Occipital lobe (tissue), 2 donors: ENCODE measurements around the gene SCAMP2. TPM values are rescaled to one million over a fixed set of nuclear protein-coding genes. Genes with fewer than 3 reads are reported as not detected.

Experiments
- DNase-seq: peaks from one replicate; lab custom pipeline; 2025; lab: John Stamatoyannopoulos, UW
- total RNA-seq: library from RNA; depleted of rRNA; stranded (reverse); fragments of >200 nt; gene quantifications from one replicate; pipeline ENCODE4 v1.2.3, GENCODE V29; 2014

The SCAMP2 gene
- total RNA-seq, 1 donor from 2014 or later, result 8.0 TPM

DNA sequence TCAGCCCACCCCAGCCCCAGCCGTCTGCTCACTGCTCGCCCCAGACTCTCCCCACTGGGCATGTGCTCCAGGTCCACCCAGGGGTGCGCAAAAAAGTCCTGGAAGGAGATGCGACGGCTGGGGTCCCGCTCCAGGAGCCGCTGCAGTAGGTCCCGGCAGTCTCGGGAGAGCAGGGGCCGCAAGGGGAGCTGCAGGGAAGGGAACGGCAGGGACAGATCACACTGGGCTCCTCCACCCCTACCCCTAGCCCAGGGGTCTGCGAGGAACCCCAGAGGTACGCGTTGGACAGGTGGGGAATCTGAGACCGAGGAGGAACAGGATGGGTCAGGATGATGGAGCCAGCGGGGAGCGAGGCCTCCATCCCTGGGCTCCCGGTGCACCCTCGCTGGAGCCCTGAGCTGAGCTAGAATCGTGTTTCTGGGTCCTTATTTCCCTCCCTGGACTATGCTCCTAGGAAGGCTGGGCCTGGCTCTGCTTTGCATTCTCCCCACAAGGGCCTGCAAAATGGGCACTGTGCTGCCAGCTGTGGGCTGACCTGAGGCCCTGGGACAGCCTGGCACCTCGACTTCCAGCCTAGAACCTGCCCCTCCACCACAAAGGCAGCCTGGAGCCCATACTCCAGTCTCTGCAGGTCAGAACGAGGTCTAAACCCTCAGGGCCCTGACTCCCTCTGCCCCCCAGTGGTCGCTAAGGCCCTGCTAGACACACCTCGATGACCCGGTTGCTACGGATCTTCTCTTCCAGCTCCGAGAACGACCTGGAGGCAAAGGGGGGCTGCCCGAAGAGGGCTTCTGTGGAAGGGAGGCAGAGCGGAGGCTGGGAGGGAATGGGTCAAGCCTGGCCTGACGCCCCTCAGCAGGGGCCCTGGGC is 33.4 kb downstream of the SCAMP2 start:
- DNase-seq, result no peak

DNA sequence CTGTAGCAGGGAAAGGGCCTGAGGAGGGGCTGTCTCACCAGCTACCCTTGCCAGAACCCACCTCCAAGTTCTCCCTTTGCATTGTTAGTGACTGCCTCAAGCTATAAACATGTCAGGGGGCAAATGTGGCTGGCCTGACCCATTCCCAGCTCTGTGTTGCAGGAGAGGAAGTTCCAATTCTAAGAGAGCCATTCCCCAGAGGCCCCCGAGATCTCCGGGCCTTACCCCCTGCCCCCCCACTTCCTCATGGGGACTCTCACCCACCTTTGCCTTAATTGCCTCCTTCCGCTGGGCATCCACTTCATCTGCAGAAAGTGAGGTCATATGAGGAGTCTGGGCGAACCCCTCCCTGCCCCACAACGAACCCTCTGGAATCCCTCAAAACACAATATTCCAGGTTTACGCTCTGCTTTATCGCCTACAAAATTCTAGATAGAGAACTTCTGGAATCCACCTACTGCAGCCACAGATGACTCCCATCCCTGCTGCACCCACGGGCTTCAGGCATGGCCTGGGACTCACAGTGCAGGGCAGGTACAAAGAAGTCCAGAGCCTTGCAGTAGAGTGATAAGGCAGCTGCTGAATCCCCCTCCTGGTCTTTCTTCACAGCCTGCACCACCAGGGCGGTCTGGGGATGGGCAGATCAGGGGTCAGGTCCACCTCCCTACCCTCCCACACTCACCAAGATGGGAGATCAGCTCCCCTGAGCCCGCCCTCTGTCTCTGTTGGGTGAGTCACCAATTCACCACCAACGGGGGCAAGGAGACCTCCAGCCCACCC is 34.2 kb downstream of the SCAMP2 start:
- no peak for DNase-seq

DNA sequence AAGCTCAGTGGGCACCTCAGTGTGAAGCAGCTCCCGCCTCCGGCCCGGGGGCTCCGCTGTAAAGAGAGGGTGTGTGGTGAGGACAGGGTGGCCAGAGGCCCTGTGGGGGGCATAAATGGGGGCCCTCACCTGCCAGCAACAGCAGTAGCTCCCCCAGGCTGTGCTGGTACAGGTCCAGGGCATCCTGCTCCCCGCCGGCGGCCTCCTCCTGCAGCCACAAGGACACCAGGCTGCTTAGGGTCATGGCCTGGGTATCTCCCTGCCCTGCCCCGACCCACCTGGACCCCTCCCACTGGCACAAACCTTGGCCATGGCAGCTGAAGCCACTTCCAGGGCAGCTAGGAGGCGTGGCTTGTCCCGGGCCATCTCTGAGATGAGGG is 35.0 kb downstream of the SCAMP2 start:
- DNase-seq, result no peak

DNA sequence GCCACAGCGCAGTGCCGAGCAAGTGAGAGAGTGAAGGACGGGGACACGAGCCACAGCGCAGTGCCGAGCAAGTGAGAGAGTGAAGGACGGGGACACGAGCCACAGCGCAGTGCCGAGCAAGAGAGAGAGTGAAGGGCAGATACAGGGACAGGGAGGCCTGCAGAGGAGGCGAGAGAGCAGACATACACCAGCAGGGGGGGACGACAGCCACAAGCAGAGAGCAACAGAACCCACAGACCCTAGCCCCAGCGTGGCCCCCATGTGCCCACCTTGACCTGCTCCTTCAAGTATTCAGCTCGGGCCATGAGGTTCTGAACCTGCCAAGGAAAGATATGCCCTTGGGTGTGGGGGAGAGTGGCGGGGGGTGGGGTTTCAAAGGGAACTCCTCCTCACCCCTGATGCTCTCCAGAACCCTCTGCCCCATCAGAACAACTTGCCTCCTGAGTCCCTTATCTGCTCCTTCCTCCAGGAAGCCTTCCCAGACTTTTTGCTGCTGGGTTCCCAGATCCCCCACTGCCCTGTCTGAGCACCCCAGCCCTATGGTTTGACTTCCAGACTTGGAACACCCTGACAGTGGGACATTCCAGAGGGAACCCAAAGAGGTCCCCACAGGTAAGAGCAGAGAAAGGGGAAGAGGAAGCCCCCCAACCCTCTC is 35.6 kb downstream of the SCAMP2 start:
- DNase-seq, result no peak

DNA sequence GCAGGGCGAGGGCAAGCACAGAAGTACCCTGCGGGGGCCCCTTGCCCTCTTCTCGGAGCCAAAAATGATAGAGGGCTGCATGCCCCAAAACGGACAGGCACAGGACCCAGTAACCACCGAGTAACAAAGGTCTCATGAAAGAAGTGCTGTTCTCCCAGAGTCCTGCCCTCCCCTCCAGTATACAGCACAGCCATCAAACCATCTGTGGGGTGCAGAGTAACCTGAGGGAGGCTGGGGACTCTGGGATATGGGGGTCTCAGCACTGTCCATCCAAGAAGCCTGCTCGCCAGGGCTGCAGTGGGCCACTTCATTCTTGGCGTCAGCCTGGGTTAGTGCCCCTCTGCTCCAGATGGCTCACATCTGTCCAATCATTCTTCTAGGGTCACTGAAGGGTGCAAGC is 36.3 kb downstream of the SCAMP2 start:
- DNase-seq, result no peak

DNA sequence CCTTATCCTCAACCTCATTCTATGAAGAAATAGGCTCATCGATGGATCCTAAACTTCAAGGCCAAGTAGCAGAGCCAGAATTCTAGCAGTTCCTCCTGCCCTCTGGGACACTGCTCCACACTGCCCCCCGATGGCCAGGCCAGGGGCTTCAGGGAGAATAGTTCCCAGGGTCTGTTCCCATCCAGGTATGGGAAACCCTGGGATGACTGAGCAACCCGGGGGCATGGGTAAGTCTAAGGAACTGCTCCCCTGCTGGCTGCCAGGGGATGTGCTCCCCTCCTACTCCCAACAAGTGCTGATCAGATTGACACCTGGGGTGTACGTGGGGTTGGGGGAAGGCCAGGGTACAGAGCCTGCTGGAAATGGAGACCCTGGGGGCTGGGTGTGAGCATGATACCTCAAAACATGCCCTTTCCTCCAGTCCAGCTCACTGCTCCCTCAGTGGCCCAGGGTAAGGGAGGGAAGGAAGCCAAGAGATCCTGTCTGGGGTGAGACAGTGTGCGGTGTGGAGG is 37.8 kb downstream of the SCAMP2 start:
- DNase-seq, result no peak

DNA sequence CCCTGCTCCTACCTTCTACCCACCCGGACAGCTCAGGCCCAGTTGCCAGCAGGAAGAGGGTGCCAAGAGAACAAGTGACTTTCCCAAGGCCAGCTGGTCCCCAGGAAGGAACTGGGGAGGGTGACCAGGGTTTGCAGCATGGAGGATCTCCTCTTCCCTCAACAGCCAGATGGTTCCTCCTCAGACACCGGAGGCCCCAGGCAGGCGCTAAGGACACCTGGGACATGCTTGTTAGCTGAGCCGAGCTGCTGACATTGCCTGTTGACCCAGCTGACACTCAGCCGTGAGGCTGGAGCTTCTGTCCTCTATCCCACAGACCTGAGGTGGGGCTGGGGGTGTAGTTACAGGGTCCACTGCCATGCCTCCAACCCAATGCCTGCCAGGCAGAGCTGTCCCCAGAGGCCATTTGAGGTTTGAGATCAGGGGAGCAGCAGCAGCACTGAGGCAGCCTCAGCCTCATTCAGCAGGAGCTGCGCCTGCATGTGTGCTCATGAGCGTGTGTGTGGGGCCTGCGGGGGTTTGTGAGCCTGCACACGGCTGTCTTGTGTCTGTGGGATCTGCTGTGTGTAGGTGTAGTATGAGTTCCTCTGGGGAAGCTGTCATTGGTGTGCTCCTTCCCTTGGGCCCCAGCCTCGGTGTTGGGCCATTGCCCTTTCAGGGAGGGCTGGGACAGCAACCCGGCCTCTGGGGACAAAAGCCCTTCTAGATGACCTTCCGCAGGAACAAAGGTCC is 39.6 kb downstream of the SCAMP2 start:
- DNase-seq, result no peak

DNA sequence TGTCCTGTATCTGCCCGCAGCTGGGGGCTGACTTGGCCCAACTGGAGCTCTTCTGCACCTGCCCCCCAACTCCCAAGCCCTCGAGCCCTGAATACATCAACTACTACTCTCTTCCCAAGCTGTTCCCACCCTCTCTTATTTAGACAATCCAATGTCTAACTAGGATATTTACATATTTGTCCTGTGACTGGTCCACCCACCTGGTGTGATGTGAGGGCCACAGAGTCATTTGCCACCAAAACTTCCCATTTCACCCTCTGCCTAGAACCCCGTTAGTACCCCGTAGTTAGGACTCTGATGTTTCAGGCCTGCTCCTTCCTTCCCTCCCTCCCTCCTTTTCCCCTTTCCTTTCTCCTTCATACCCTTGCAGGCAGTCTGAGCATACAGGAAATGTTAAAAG is 40.3 kb downstream of the SCAMP2 start:
- no peak for DNase-seq

DNA sequence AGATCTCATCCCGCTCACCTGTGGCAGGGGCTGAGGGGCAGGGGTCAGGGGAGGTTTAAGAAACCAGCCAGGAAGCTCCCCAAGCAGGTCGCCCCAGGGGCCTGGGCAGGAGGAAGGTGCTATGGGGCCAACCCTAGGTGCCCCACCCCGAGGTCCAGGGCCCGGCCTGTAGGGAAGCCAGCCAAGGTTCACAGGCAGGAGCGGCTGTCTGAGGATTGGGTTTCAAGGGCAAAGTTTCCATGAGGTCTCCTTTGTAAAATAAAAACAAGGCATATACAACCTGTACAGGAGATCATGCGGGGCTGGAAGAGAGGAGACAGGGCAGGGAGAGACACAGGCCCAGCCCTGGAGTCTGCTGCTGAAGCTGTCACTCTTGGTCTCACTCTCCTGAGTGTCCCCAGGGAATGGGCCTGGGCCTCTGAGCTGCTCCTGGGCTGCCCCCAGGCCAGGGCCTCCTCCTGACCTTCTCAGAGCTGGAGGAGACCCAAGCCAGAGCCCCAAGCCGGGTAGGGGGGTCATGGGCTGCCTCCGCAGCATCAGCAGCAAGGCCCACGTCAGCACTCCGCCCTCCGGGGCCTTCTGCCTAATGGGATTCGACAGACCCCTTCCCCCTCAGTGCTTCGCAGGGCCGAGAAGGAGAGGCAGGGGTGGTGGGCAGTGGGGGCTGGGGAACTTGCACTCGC is 41.2 kb downstream of the SCAMP2 start:
- no peak for DNase-seq

DNA sequence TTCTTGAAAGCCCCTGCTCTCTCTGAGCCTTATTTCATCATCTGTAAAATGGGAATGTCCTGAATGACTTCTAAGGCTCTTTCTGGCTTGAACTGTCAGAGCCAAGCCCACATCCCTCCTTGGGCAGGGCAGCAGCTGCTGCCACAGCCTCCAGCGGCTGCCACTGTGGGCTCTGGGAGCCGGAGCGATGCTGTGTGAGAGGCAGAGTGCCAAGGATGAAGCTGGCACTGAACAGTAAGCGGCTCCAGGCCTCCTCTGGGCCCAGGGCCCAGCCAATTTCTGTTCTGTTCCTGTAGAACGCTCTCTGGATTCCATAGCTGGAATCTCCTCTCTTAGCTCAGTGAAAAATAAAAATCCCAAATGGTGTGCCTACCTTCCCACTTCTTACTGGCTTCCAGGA is 42.3 kb downstream of the SCAMP2 start:
- DNase-seq, result peak; percentile 57

DNA sequence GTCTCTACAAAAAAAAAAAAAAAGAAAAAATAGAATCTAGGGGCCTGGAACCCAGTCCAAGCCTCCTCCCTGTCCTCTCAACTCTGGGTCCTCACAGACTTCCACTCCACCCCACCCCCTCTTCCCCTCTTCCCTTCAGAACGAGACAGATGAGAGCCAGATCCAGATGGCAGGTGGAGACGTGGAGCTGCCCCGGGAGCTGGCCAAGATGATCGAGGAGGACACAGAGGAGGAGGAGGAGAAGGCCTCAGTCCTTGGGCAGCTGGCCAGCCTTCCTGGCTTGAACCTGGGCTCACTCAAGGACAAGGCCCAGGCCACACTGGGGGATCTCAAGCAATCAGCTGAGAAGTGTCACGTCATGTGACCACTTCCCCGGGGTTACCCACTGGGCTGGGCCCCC is 43.2 kb downstream of the SCAMP2 start:
- DNase-seq, result no peak

DNA sequence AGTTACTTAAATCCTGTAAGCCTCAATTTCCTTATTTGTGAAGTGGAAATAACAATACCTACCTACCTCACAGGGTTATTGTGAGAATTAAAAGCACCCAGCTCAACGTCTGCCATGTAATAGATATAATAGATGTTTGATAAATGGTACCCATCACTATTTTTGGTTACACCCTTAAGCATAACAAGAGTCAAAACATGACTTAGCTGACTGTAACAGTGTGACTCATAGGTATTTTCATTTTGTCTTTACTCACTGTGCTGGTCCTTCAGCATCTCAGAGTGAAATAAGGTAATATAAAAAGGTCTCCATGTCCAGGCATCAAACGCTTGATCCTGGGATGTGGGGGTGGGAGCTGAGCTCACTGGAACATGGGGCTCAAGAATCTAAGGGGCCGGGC is 43.7 kb downstream of the SCAMP2 start:
- DNase-seq, result no peak

DNA sequence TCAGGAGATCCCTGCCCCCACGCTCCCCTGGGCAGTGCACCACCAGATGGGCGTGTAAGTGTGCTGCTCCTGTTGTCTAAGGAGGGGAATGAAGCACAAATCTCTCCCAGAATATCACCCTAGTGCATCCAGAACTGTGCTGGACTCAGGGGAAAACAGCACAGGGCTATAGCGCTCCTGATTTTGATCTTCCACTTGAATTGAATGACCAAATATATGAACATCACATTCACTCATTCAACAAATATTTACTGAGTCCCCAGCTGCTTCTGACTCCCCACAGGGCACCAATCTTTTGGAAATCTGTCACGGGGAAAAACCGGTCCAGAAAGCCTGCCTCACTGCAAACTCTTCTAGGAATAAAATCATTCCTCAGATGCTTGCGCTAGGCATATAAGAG is 44.3 kb downstream of the SCAMP2 start:
- DNase-seq, result no peak

DNA sequence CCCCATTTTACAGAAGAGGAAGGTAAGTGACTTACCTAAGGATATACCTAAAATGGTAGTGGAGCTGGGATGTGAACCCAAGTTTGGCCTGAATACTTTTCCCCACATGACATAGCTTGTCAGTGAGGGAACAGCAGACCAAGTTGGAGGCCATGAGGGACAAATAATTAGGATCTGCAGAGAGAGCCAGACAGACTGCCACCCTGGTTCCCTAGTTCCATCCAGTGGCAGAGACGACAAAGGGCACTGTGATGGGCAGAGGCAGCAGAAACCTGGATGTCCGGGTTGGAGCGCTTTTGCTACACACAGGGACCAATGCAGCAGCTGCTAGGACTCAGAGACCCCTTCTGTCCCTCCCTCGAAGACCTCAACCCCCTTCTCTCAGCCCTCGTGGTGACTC is 45.6 kb downstream of the SCAMP2 start:
- no peak for DNase-seq

DNA sequence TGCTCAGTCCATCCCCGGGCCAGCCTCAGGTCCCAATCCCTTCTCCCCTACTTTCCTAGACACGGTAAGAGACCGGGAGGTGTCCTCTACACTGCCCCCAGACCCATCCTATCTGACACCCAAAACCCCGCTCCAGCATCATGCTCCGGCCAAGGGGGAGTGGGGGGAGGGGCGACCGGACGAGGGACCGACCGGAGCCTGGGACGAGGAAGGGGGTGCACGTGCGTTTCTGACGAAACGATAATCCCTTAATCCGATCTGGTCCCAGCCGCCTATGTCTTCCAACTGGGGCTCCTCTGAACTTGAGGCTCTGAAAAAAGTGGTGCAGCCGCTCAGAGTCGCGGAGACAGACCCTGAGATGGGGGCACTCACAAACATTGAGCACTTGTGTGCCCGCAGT is 46.2 kb downstream of the SCAMP2 start:
- no peak for DNase-seq

DNA sequence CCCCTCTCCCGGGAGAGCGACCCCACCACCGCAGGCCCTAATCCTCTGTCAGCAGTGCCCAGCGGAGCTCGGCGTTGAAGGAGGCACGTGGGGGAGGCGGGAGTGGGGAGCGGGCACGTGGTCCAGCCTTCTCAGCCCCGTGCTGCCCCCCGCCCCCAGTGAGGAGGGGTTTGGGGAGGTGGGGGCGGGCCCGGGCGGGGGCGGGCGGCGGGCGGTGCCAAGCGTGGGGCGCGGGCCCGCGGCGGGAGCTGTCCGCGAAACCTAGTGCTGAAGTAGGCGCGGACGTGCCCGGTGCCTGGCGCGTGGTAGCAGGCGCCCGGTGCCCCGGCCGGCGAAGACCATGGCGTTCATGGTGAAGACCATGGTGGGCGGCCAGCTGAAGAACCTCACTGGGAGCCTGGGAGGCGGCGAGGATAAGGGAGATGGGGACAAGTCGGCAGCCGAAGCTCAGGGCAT is 46.8 kb downstream of the SCAMP2 start, which contains the start of gene CPLX3:
Gene CPLX3, plus strand, starts transcription at position 264 of the 456 bp plus-strand sequence. Its CDS starts 77 bp downstream, at position 341.
- DNase-seq, result no peak

DNA sequence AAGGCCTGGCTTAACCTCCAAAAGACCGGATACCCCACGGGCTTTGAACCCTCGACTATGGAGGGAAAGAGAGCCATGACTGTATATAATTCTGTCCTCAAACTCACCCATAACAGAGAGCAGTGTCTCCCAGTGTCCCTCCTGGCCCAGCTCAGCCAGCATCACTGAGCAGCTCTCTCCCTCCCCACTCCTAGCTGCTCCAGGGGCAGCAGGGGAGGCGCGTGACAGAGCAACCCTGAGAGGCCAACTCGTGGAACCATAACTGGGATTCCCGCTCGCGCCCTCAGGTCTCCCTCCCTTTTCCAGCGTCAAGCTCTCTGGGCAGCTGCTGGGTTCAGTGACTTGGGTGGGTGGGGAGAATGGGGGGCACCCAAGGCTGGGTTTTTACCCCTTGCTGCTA is 47.3 kb downstream of the SCAMP2 start:
- no peak for DNase-seq

DNA sequence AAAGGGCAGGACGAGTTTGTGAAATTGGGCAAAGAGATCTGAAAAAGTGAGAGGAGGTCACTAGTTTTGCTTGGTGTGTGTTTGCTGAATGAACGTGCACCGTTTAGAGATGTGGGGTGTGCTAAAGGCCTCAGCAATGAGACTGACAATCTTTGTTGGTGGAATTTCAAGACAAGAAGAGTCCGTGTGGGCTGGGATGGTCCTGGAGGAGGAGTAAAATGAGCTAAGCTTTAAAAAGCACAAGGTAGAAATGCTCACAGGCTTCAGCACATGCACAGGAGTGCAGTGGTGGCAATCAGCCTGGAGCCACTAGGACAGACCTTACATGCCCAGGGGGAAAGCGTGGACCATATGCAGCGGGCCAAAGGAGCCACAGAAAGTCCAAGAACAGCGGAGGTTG is 48.2 kb downstream of the SCAMP2 start:
- no peak for DNase-seq

DNA sequence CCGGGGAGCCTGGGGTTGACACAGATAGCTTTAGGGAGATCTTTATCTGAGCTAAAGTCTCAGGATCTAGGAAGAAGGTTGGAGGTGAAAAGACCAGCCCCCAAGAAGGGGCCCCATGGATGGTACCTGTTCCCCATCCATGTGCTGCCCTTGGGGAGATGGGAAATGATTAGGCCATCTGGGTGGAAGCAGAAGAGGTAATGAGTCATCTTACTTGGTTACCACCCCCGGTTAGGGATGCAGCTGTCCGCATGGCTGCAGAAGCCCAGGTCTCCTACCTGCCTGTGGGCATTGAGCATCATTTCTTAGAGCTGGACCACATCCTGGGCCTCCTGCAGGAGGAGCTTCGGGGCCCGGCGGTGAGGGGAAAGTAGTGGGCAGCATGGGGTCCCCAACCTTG is 49.8 kb downstream of the SCAMP2 start:
- DNase-seq, result no peak

DNA sequence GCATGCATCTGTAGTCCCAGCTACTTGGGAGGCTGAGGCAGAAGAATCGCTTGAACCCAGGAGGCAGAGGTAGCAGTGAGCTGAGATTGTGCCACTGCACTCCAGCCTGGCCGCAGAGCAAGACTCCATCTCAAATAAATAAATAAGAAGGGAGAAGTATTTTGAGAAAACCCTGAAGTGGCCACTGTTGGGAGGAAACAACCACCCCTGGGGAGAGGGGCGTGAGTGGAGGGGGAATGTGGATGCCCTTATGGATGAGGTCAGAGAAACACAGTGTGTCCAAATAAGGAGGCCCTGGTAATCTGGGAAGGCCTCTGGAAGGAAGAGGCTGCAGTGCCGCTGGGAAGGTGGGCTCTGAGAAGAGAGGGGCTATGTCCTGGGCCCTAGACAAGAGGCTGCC is 50.9 kb downstream of the SCAMP2 start:
- no peak for DNase-seq

DNA sequence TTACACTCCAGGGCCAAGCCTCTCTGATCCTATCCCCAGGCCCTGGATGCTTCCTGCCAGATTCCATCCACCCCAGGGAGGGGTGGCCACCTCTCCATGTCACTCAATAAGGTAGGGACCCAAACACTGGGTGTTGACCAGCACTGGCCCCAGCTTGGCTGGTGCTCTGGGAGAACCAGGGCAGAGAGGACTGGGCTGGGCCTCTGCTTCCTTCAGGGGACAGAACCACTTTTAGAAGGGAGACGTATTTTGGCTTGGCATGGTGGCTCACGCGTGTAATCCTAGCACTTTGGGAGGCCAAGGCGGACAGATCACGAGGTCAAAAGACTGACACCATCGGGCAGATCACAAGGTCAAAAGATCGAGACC is 51.4 kb downstream of the SCAMP2 start:
- DNase-seq, result no peak
